Fibroblast of villous mesenchyme (primary cell): Measurements from ENCODE around the gene HOXB6. TPM values are rescaled to one million over a fixed set of nuclear protein-coding genes. Genes with fewer than 3 reads are reported as not detected.

Experiments
- DNase-seq: peaks from one replicate; pipeline ENCODE4 v3.0.0-alpha.2; 2010; ENCODE audit warnings: low read depth
- H3K4me3 ChIP-seq: 2 replicates; pipeline ENCODE4 v1.5.1; 2011; ENCODE audit warnings: low read depth, mild to moderate bottlenecking, low read length
- CTCF ChIP-seq: IDR thresholded peaks from 2 replicates; pipeline ENCODE4 v1.5.1; 2012; ENCODE audit warnings: low read depth, mild to moderate bottlenecking, low read length; ENCODE audit not compliant: insufficient read depth
- total RNA-seq: library from RNA; depleted of rRNA; stranded (reverse); fragments of >200 nt; gene quantifications from 2 replicates; pipeline ENCODE4 v1.2.3, GENCODE V29; 2012

HOXB6 gene
- total RNA-seq, 1 donor, result 1.3 TPM

- no peak overlapping the region for H3K4me3 ChIP-seq
- TF ChIP-seq CTCF, result no peak
- DNase-seq, result no peak
Observed at GRCh38 chr17:48551596-48552465, 53.0 kb downstream of the HOXB6 start.

- no peak for TF ChIP-seq CTCF
- DNase-seq, result no peak
- no peak overlapping the region for H3K4me3 ChIP-seq
Observed at GRCh38 chr17:48551214-48551555, 53.6 kb downstream of the HOXB6 start.

GRCh38 chr17:48550502-48551213 is 54.1 kb downstream of the HOXB6 start:
- no peak overlapping the region for H3K4me3 ChIP-seq
- no peak for TF ChIP-seq CTCF
- no peak for DNase-seq

- DNase-seq, result no peak
- no peak for TF ChIP-seq CTCF
- no peak overlapping the region for H3K4me3 ChIP-seq
Observed at GRCh38 chr17:48549914-48550501, 54.8 kb downstream of the HOXB6 start.

GRCh38 chr17:48549281-48549630 is 55.5 kb downstream of the HOXB6 start:
- no peak for TF ChIP-seq CTCF
- H3K4me3 ChIP-seq, result no peak overlapping the region
- no peak for DNase-seq

- TF ChIP-seq CTCF, result no peak
- no peak for DNase-seq
- no peak overlapping the region for H3K4me3 ChIP-seq
Observed at GRCh38 chr17:48548523-48549280, 56.1 kb downstream of the HOXB6 start.
